Measurements from ENCODE around the gene FGF12.

FGF12 gene

DNA sequence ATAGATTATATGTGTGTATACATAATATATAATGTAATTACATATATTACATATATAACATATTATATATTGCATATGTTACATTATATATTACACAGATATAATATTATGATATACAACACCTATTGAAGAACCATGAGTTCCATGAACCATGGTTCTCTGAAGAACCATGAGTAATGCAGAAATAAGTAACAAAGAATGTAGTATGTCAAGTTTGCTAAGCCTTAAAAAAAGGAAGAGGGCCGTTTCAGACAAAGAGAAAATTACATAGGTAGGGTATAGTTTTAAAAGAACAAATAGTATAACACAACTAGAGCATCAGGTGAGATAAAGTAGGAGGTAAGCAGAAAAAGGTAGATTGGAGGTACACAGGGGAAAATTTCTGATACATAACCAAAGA is 177.0 kb downstream of the FGF12 start:
- no peak for ATAC-seq
- TF ChIP-seq, protein P1, sequence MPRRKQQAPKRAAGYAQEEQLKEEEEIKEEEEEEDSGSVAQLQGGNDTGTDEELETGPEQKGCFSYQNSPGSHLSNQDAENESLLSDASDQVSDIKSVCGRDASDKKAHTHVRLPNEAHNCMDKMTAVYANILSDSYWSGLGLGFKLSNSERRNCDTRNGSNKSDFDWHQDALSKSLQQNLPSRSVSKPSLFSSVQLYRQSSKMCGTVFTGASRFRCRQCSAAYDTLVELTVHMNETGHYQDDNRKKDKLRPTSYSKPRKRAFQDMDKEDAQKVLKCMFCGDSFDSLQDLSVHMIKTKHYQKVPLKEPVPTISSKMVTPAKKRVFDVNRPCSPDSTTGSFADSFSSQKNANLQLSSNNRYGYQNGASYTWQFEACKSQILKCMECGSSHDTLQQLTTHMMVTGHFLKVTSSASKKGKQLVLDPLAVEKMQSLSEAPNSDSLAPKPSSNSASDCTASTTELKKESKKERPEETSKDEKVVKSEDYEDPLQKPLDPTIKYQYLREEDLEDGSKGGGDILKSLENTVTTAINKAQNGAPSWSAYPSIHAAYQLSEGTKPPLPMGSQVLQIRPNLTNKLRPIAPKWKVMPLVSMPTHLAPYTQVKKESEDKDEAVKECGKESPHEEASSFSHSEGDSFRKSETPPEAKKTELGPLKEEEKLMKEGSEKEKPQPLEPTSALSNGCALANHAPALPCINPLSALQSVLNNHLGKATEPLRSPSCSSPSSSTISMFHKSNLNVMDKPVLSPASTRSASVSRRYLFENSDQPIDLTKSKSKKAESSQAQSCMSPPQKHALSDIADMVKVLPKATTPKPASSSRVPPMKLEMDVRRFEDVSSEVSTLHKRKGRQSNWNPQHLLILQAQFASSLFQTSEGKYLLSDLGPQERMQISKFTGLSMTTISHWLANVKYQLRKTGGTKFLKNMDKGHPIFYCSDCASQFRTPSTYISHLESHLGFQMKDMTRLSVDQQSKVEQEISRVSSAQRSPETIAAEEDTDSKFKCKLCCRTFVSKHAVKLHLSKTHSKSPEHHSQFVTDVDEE (CRISPR knock-in tag; IDR thresholded peaks at IDR 0.05), result no peak
- TF ChIP-seq BACH2 (CRISPR knock-in tag; IDR thresholded peaks at IDR 0.05; ENCODE audit: borderline replicate concordance) (no peak), ZC3H10 (CRISPR knock-in tag; IDR thresholded peaks at IDR 0.05) (no peak), RARB (CRISPR knock-in tag; IDR thresholded peaks at IDR 0.05) (no peak), ZNF8 (CRISPR knock-in tag; IDR thresholded peaks at IDR 0.05) (no peak), ESRRG (CRISPR knock-in tag; IDR thresholded peaks at IDR 0.05) (no peak)

DNA sequence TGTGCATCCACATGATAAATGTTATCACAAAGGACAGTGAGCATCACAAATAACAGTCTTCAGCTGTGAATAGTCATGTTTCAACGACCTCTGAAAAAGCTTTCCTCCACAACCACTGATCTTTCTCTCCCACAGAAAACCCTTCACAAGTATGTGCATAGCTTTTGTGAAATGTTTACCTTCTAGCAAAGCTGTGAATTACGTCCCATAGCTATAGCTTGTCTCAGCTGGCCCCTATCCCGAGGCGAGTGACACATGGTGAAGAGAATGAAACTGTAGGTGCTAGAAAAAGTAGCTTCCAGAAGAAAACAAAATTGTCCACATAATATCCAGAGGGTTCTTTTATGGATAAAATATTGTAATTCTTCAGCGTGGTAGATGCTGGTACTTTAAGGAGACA is 182.0 kb downstream of the FGF12 start:
- no peak for ATAC-seq
- TF ChIP-seq SNAI2 (CRISPR knock-in tag; IDR thresholded peaks at IDR 0.05) (no peak), ZNF70 (CRISPR knock-in tag; IDR thresholded peaks at IDR 0.05) (no peak), TCF4 (CRISPR knock-in tag; IDR thresholded peaks at IDR 0.05; ENCODE audit: borderline replicate concordance) (no peak), GLIS3 (CRISPR knock-in tag; IDR thresholded peaks at IDR 0.05) (no peak), BACH2 (CRISPR knock-in tag; IDR thresholded peaks at IDR 0.05; ENCODE audit: borderline replicate concordance) (no peak), CSRNP3 (CRISPR knock-in tag; IDR thresholded peaks at IDR 0.05) (no peak), RARB (CRISPR knock-in tag; IDR thresholded peaks at IDR 0.05) (no peak), ESRRG (CRISPR knock-in tag; IDR thresholded peaks at IDR 0.05) (no peak), ZFP3 (CRISPR knock-in tag; IDR thresholded peaks at IDR 0.05) (no peak), ZNF565 (CRISPR knock-in tag; conservative IDR thresholded peaks at IDR 0.05; ENCODE audit: low read depth) (no peak), CSDC2 (CRISPR knock-in tag; IDR thresholded peaks at IDR 0.05) (no peak), ZFP30 (CRISPR knock-in tag; IDR thresholded peaks at IDR 0.05) (no peak), ZNF8 (CRISPR knock-in tag; IDR thresholded peaks at IDR 0.05) (no peak), POU6F1 (CRISPR knock-in tag; IDR thresholded peaks at IDR 0.05; ENCODE audit: borderline replicate concordance, low read depth) (no peak), OSR1 (CRISPR knock-in tag; IDR thresholded peaks at IDR 0.05) (no peak), PPARA (CRISPR knock-in tag; IDR thresholded peaks at IDR 0.05; ENCODE audit: borderline replicate concordance) (no peak), ISL1 (CRISPR knock-in tag; IDR thresholded peaks at IDR 0.05) (no peak), ZC3H10 (CRISPR knock-in tag; IDR thresholded peaks at IDR 0.05) (no peak)
- TF ChIP-seq, protein P1 (CRISPR knock-in tag; IDR thresholded peaks at IDR 0.05), result no peak

DNA sequence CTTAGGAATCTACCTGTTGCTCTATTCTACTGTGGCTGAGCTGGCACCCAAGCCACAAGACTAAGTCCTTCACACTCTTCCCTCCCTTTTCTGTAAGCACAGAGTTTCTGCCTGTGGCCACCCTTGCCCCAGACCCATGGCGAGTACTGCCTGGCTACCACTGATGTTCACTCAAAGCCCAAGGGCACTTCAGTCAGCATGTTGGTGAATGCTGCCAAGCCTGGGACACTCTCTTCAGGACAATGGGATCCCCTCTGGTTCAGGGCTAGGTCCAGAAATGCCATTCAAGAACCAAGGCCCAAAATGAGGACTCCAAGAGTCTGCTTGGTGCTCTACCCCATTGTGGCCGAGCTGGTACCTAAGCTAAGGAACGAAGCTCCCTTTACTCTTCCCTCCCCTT is 184.2 kb downstream of the FGF12 start:
- TF ChIP-seq RARB (CRISPR knock-in tag; IDR thresholded peaks at IDR 0.05) (no peak), TCF4 (CRISPR knock-in tag; IDR thresholded peaks at IDR 0.05; ENCODE audit: borderline replicate concordance) (no peak), ZNF8 (CRISPR knock-in tag; IDR thresholded peaks at IDR 0.05) (no peak), SNAI2 (CRISPR knock-in tag; IDR thresholded peaks at IDR 0.05) (no peak), TOX (CRISPR knock-in tag; IDR thresholded peaks at IDR 0.05; ENCODE audit: borderline replicate concordance) (no peak), ZFP30 (CRISPR knock-in tag; IDR thresholded peaks at IDR 0.05) (no peak), PPARA (CRISPR knock-in tag; IDR thresholded peaks at IDR 0.05; ENCODE audit: borderline replicate concordance) (no peak), CSRNP3 (CRISPR knock-in tag; IDR thresholded peaks at IDR 0.05) (no peak), CSDC2 (CRISPR knock-in tag; IDR thresholded peaks at IDR 0.05) (no peak), ZFP3 (CRISPR knock-in tag; IDR thresholded peaks at IDR 0.05) (no peak), ZC3H10 (CRISPR knock-in tag; IDR thresholded peaks at IDR 0.05) (no peak), ZNF70 (CRISPR knock-in tag; IDR thresholded peaks at IDR 0.05) (no peak)
- TF ChIP-seq, protein P2, sequence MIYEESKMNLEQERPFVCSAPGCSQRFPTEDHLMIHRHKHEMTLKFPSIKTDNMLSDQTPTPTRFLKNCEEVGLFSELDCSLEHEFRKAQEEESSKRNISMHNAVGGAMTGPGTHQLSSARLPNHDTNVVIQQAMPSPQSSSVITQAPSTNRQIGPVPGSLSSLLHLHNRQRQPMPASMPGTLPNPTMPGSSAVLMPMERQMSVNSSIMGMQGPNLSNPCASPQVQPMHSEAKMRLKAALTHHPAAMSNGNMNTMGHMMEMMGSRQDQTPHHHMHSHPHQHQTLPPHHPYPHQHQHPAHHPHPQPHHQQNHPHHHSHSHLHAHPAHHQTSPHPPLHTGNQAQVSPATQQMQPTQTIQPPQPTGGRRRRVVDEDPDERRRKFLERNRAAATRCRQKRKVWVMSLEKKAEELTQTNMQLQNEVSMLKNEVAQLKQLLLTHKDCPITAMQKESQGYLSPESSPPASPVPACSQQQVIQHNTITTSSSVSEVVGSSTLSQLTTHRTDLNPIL (CRISPR knock-in tag; IDR thresholded peaks at IDR 0.05; ENCODE audit: low read depth), result no peak
- no peak for ATAC-seq
